RWPE1 (cell line): ENCODE data around the gene DOHH.

Source experiments
- CTCF ChIA-PET: fragments of 350-600 bp; sonication (Branson Sonifier 250); formaldehyde crosslinking; extraction: SDS; loops from one replicate; lab custom pipeline; 2021; lab: Yijun Ruan, JAX
- POLR2A ChIA-PET: fragments of 400-600 bp; formaldehyde crosslinking; extraction: SDS; loops from one replicate; lab custom pipeline; 2020; ENCODE audit warnings: antibody characterized with exemption; ENCODE audit not compliant: low non-redundant PET; lab: Yijun Ruan, JAX
- DNase-seq: peaks from one replicate; pipeline ENCODE4 v3.0.0; 2012; ENCODE audit warnings: low spot score
- H3K27ac ChIP-seq: fragments of 450-650 bp; 2 replicates; pipeline ENCODE4 v1.5.1; 2017
- CTCF ChIP-seq: fragments of 450-650 bp; conservative IDR thresholded peaks from 2 replicates; pipeline ENCODE4 v1.5.1; 2017; ENCODE audit warnings: low read depth, mild to moderate bottlenecking

The DOHH gene

GRCh38 chr19:3521104-3521445 lies 20.6 kb upstream of the DOHH start:
- POLR2A ChIA-PET, result no interaction called here
- H3K27ac ChIP-seq, result peak overlapping the region; percentile 81
- CTCF ChIA-PET, result interaction anchor here (0.6 kb wide), 1 partner anchor 23 kb away, joined by 5 read pairs; no protein-coding TSS in a partner anchor
- DNase-seq, result no peak
- no peak for TF ChIP-seq CTCF

GRCh38 chr19:3520166-3521103 lies 20.0 kb upstream of the DOHH start:
- ChIA-PET CTCF (no interaction called here), POLR2A (no interaction called here)
- no peak for TF ChIP-seq CTCF
- H3K27ac ChIP-seq, result peak overlapping the region; percentile 81
- peak; percentile 56 for DNase-seq

GRCh38 chr19:3519126-3519525 lies 18.7 kb upstream of the DOHH start:
- DNase-seq, result no peak
- ChIA-PET CTCF (no interaction called here), POLR2A (no interaction called here)
- TF ChIP-seq CTCF, result no peak
- peak overlapping the region; percentile 81 for H3K27ac ChIP-seq

- ChIA-PET POLR2A (no interaction called here), CTCF (no interaction called here)
- DNase-seq, result no peak
- H3K27ac ChIP-seq, result peak overlapping the region; percentile 81
- TF ChIP-seq CTCF, result no peak
These were observed 18.2 kb upstream of the DOHH start for GRCh38 chr19:3518659-3519058.

GRCh38 chr19:3518255-3518654 lies 17.8 kb upstream of the DOHH start:
- ChIA-PET CTCF (no interaction called here), POLR2A (no interaction called here)
- H3K27ac ChIP-seq, result peak overlapping the region; percentile 81
- DNase-seq, result no peak
- TF ChIP-seq CTCF, result no peak

- CTCF ChIA-PET, result no interaction called here
- no peak for TF ChIP-seq CTCF
- no peak for DNase-seq
- POLR2A ChIA-PET, result no interaction called here
- peak overlapping the region; percentile 81 for H3K27ac ChIP-seq
These were observed 17.2 kb upstream of the DOHH start for GRCh38 chr19:3517638-3518037.
